HEK293 (cell line): ENCODE measurements around the gene PMVK.

Experiments
- CTCF ChIA-PET: fragments of 350-600 bp; formaldehyde crosslinking; extraction: SDS; loops from one replicate; lab custom pipeline; 2021; ENCODE audit warnings: antibody characterized with exemption; lab: Yijun Ruan, JAX
- POLR2A ChIA-PET: fragments of 300-600 bp; formaldehyde crosslinking; extraction: SDS; loops from one replicate; lab custom pipeline; 2020; ENCODE audit warnings: antibody characterized with exemption, inconsistent platforms; lab: Yijun Ruan, JAX
- H3K27ac ChIP-seq: fragments of 200-500 bp; sonication (Bioruptor generic); 2 replicates; pipeline ENCODE4 v1.5.1; 2014; ENCODE audit warnings: low read depth, low read length, control low read depth, inconsistent platforms; ENCODE audit errors: extremely low read depth
- H3K36me3 ChIP-seq, 2 experiments: fragments of 200-500 bp in 1 of 2; sonication (Bioruptor generic) in 1 of 2; 1 replicate in 1 of 2; 2 replicates in 1 of 2; pipeline ENCODE4 v1.5.1; 2014 to 2017; ENCODE audit warnings: inconsistent platforms in 2 of 2, low read length in 2 of 2; ENCODE audit not compliant: control insufficient read depth in 2 of 2, insufficient read depth in 1 of 2
- H3K4me1 ChIP-seq: fragments of 200-500 bp; sonication (Bioruptor generic); 2 replicates; pipeline ENCODE4 v1.5.1; 2014; ENCODE audit warnings: mild to moderate bottlenecking, low read length, inconsistent platforms; ENCODE audit not compliant: control insufficient read depth, insufficient read depth
- H3K4me3 ChIP-seq: 2 replicates; pipeline ENCODE4 v1.5.1; 2011; ENCODE audit warnings: low read depth, mild to moderate bottlenecking, control low read depth, low read length, moderate library complexity
- H3K9me3 ChIP-seq: fragments of 200-500 bp; sonication (Bioruptor generic); 2 replicates; pipeline ENCODE4 v1.5.1; 2014; ENCODE audit warnings: low read depth, low read length, inconsistent platforms; ENCODE audit not compliant: control insufficient read depth, insufficient read depth
- GLIS1 ChIP-seq: fragments of 450-650 bp; formaldehyde crosslinking; IDR thresholded peaks from 2 replicates; pipeline ENCODE4 v1.5.1; 2016; ENCODE audit warnings: missing biosample characterization, missing genetic modification characterization
- KLF8 ChIP-seq: fragments of 450-650 bp; formaldehyde crosslinking; IDR thresholded peaks from 2 replicates; pipeline ENCODE4 v1.5.1; 2016; ENCODE audit warnings: missing biosample characterization, missing genetic modification characterization
- OSR2 ChIP-seq: fragments of 450-650 bp; formaldehyde crosslinking; IDR thresholded peaks from 2 replicates; pipeline ENCODE4 v1.5.1; 2016; ENCODE audit warnings: missing biosample characterization, missing genetic modification characterization
- PATZ1 ChIP-seq: fragments of 450-650 bp; formaldehyde crosslinking; IDR thresholded peaks from 2 replicates; pipeline ENCODE4 v1.5.1; 2016; ENCODE audit warnings: missing biosample characterization, missing genetic modification characterization
- PRDM2 ChIP-seq: fragments of 450-650 bp; formaldehyde crosslinking; IDR thresholded peaks from 2 replicates; pipeline ENCODE4 v1.5.1; 2016; ENCODE audit warnings: missing biosample characterization, missing genetic modification characterization, borderline replicate concordance
- ZIC2 ChIP-seq: fragments of 450-650 bp; formaldehyde crosslinking; IDR thresholded peaks from 2 replicates; pipeline ENCODE4 v1.5.1; 2016; ENCODE audit warnings: missing biosample characterization, missing genetic modification characterization
- ZNF133 ChIP-seq: fragments of 450-650 bp; formaldehyde crosslinking; IDR thresholded peaks from 2 replicates; pipeline ENCODE4 v1.5.1; 2016; ENCODE audit warnings: missing biosample characterization, missing genetic modification characterization
- ZNF274 ChIP-seq, 2 experiments: fragments of 200-500 bp in 1 of 2; fragments of 450-650 bp in 1 of 2; sonication (Bioruptor generic) in 1 of 2; formaldehyde crosslinking in 1 of 2; IDR thresholded peaks; 2 replicates each; pipeline versions ENCODE4 v1.5.1 to v1.6.1; 2014 to 2016; ENCODE audit warnings: borderline replicate concordance in 1 of 2, inconsistent platforms in 1 of 2, low read length in 1 of 2, missing biosample characterization in 1 of 2, missing genetic modification characterization in 1 of 2
- ZNF292 ChIP-seq: fragments of 450-650 bp; formaldehyde crosslinking; IDR thresholded peaks from 2 replicates; pipeline ENCODE4 v1.5.1; 2016; ENCODE audit warnings: low read depth, missing biosample characterization, missing genetic modification characterization, borderline replicate concordance
- ZNF391 ChIP-seq: fragments of 450-650 bp; formaldehyde crosslinking; IDR thresholded peaks from 2 replicates; pipeline ENCODE4 v1.5.1; 2016; ENCODE audit warnings: low read depth, missing biosample characterization, missing genetic modification characterization, borderline replicate concordance
- ZNF398 ChIP-seq: fragments of 450-650 bp; formaldehyde crosslinking; IDR thresholded peaks from 2 replicates; pipeline ENCODE4 v1.5.1; 2017; ENCODE audit warnings: missing biosample characterization, missing genetic modification characterization
- ZNF600 ChIP-seq: fragments of 450-650 bp; formaldehyde crosslinking; IDR thresholded peaks from 2 replicates; pipeline ENCODE4 v1.5.1; 2016; ENCODE audit warnings: missing biosample characterization, missing genetic modification characterization
- ZNF621 ChIP-seq: fragments of 450-650 bp; formaldehyde crosslinking; IDR thresholded peaks from 2 replicates; pipeline ENCODE4 v1.5.1; 2017; ENCODE audit warnings: missing biosample characterization, missing genetic modification characterization
- ZNF639 ChIP-seq: fragments of 450-650 bp; formaldehyde crosslinking; IDR thresholded peaks from 2 replicates; pipeline ENCODE4 v1.5.1; 2016; ENCODE audit warnings: missing biosample characterization, missing genetic modification characterization
- ZNF701 ChIP-seq: fragments of 450-650 bp; formaldehyde crosslinking; IDR thresholded peaks from 2 replicates; pipeline ENCODE4 v1.5.1; 2016; ENCODE audit warnings: missing biosample characterization, missing genetic modification characterization
- ZNF777 ChIP-seq: fragments of 450-650 bp; formaldehyde crosslinking; IDR thresholded peaks from 2 replicates; pipeline ENCODE4 v1.5.1; 2017; ENCODE audit warnings: missing biosample characterization, missing genetic modification characterization, borderline replicate concordance
- ZSCAN30 ChIP-seq: fragments of 450-650 bp; IDR thresholded peaks from 2 replicates; pipeline ENCODE4 v1.5.1; 2018; ENCODE audit warnings: missing biosample characterization, mild to moderate bottlenecking, missing genetic modification characterization, moderate library complexity

Gene PMVK

GRCh38 chr1:154940651-154941194, 4.2 kb upstream of the PMVK start:
- H3K9me3 ChIP-seq = no peaks in the 10 kb centered on the region
- POLR2A ChIA-PET = no interaction called here
- H3K4me1 ChIP-seq = no peaks in the 10 kb centered on the region
- H3K36me3 ChIP-seq = peaks cover 0 to 8% of the 10 kb centered on the region in 2 experiments; a peak in 1 of 3 replicates
- no peak overlapping the region for H3K4me3 ChIP-seq
- H3K27ac ChIP-seq = no peak overlapping the region
- TF ChIP-seq KLF8 (tag by site-specific recombination) = no peak
- no peak for TF ChIP-seq ZIC2
- TF ChIP-seq ZNF621 (tag by site-specific recombination) = no peak
- no peak for TF ChIP-seq ZNF600
- no peak for TF ChIP-seq ZNF701 (tag by site-specific recombination)
- no peak for TF ChIP-seq ZNF391 (tag by site-specific recombination)
- CTCF ChIA-PET = interaction anchor here (0.6 to 1.5 kb wide), 5 partner anchors 14 to 381 kb away, joined by 3 to 5 read pairs (median 3); no protein-coding TSS in a partner anchor

- ChIA-PET CTCF (interaction anchor here (0.6 to 1.5 kb wide), 7 partner anchors 15 to 381 kb away, joined by 3 to 5 read pairs (median 3); no protein-coding TSS in a partner anchor), POLR2A (no interaction called here)
- Histone ChIP-seq H3K9me3 (no peaks in the 10 kb centered on the region), H3K4me1 (no peaks in the 10 kb centered on the region), H3K36me3 (peaks cover 0 to 5% of the 10 kb centered on the region in 2 experiments; a peak in 1 of 3 replicates), H3K27ac (no peak overlapping the region), H3K4me3 (no peak overlapping the region)
- TF ChIP-seq ZNF398 (tag by site-specific recombination) = peak; percentile 62
- TF ChIP-seq GLIS1 (tag by site-specific recombination) = peak; percentile 80
- no peak for TF ChIP-seq ZNF777
- 0 out of 2 replicates have a peak, but pooled peaks have one; percentile 9 for TF ChIP-seq PATZ1 (tag by site-specific recombination)
- no peak for TF ChIP-seq ZNF701 (tag by site-specific recombination)
Measured at GRCh38 chr1:154940213-154940560, 3.7 kb upstream of the PMVK start.

- POLR2A ChIA-PET = interaction anchor here (0.8 kb wide), 1 partner anchor 35 kb away, joined by 3 read pairs; no protein-coding TSS in a partner anchor
- TF ChIP-seq ZNF133 (tag by site-specific recombination) (no peak), ZNF639 (tag by site-specific recombination) (no peak), ZNF274 (IDR thresholded peaks at IDR 0.05; ENCODE audit: low read length) (no peak), ZNF274 (tag by site-specific recombination; IDR thresholded peaks at IDR 0.05; ENCODE audit: borderline replicate concordance) (no peak), PRDM2 (no peak), OSR2 (tag by site-specific recombination) (no peak), ZSCAN30 (no peak), ZNF292 (tag by site-specific recombination) (no peak)
Measured at GRCh38 chr1:154938604-154939399, 2.3 kb upstream of the PMVK start.

More at GRCh38 chr1:154938604-154939399, 2.3 kb upstream of the PMVK start:
- CTCF ChIA-PET = interaction anchor here (0.6 to 1.5 kb wide), 5 partner anchors 43 to 379 kb away, joined by 3 to 5 read pairs (median 3); no protein-coding TSS in a partner anchor
- Histone ChIP-seq H3K4me3 (no peak overlapping the region), H3K36me3 (no peaks in the 10 kb centered on the region), H3K4me1 (no peaks in the 10 kb centered on the region), H3K27ac (no peak overlapping the region), H3K9me3 (no peaks in the 10 kb centered on the region)
